Activated CD4-positive, alpha-beta memory T cell treated with anti-CD3 and anti-CD28 coated beads for 36 hours (primary cell): ENCODE results near the gene COL6A2. TPM values are rescaled to one million over a fixed set of nuclear protein-coding genes. Genes with fewer than 3 reads are reported as not detected.
"Not testable (repeated sequence)": the region's sequence is repeated elsewhere in the genome, so short reads cannot be mapped to it uniquely, and the experiment has no call there.

ENCODE experiments used
- CTCF ChIA-PET: fragments of 350-600 bp; sonication (Branson Sonifier 250); formaldehyde crosslinking; loops from one replicate; lab custom pipeline; 2021; ENCODE audit warnings: antibody characterized with exemption, inconsistent platforms; lab: Charles Lee
- POLR2A ChIA-PET: fragments of 350-600 bp; sonication (Branson Sonifier 250); formaldehyde crosslinking; loops from one replicate; lab custom pipeline; 2021; ENCODE audit warnings: antibody characterized with exemption; lab: Charles Lee
- DNase-seq: peaks from one replicate; pipeline ENCODE4 v3.0.0-alpha.2; 2020
- H3K27ac Mint-ChIP-seq: one replicate; pipeline ENCODE4 v1.8.0; 2021; ENCODE audit warnings: mixed read lengths
- H3K27me3 Mint-ChIP-seq: one replicate; pipeline ENCODE4 v1.8.0; 2021; ENCODE audit warnings: mixed read lengths
- H3K36me3 Mint-ChIP-seq: one replicate; pipeline ENCODE4 v1.8.0; 2021; ENCODE audit warnings: mixed read lengths
- H3K4me1 Mint-ChIP-seq: one replicate; pipeline ENCODE4 v1.8.0; 2021; ENCODE audit warnings: low read depth, mixed read lengths
- H3K4me3 Mint-ChIP-seq: one replicate; pipeline ENCODE4 v1.8.0; 2021; ENCODE audit warnings: mild to moderate bottlenecking, mixed read lengths
- H3K9me3 Mint-ChIP-seq: one replicate; pipeline ENCODE4 v1.8.0; 2021; ENCODE audit warnings: mixed read lengths
- intact Hi-C: fragments of 100-400 bp; cut with micrococcal nuclease; formaldehyde crosslinking; loops from one replicate; pipeline ENCODE4 v1.15.1; 2023
- total RNA-seq, 2 experiments: library from RNA; stranded (reverse); gene quantifications; one replicate each; pipeline ENCODE4 v1.2.3, GENCODE V29; 2021

Gene COL6A2
- total RNA-seq, 2 experiments from 2014 or later = 4.3 to 4.8 TPM

DNA sequence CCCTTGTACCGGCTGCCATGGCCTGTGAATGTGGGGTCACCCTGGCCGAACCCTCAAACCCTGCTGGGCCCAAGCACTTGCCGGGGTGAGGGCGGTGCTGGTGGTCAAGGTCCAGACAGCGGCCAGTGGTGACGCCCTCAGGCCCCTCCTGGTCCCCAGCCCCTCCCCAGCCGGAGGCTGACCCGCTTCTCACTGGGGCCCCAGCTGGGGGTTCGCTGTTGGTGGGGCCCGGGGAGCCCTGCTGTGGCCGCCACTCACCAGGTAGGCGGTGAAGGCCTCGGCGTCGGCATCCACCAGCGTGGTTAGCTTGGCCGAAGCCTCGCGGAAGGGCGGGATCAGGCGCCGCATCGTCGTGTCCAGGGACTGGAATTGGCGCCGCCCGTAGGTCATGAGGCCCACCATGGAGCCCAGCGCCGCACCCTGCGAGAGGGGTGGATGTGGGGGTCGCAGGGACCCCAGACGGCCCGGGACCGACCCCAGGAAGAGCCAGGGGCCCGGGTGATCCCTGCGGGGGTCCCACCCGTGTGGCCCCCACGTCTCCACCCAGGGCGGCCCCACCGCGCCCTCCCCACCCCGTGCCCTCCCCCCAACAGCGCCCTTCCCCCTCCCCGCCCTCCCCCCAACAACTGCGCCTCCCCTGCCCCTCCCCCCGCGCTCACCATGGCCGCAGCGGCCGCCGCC is 47.4 kb downstream of the COL6A2 start:
- Mint-ChIP-seq H3K27ac (no peak overlapping the region), H3K4me1 (peaks cover 11% of the 10 kb centered on the region), H3K9me3 (peaks cover 5% of the 10 kb centered on the region), H3K27me3 (no peaks in the 10 kb centered on the region), H3K36me3 (no peaks in the 10 kb centered on the region), H3K4me3 (no peak overlapping the region)
- CTCF ChIA-PET = no interaction called here
- DNase-seq = no peak
- intact Hi-C loops = loop anchor here (2.0 kb wide), 1 partner anchor 84 kb away; the partner anchor contains the start of gene LSS
- POLR2A ChIA-PET = no interaction called here

GRCh38 chr21:46145840-46146691 is 48.2 kb downstream of the COL6A2 start:
- intact Hi-C loops = loop anchor here (2.0 kb wide), 1 partner anchor 83 kb away; the partner anchor contains the start of gene LSS
- DNase-seq = no peak
- ChIA-PET CTCF (no interaction called here), POLR2A (no interaction called here)
- Mint-ChIP-seq H3K9me3 (peaks cover 5% of the 10 kb centered on the region), H3K4me1 (peaks cover 11% of the 10 kb centered on the region), H3K36me3 (no peaks in the 10 kb centered on the region), H3K4me3 (no peak overlapping the region), H3K27me3 (no peaks in the 10 kb centered on the region), H3K27ac (no peak overlapping the region)

DNA sequence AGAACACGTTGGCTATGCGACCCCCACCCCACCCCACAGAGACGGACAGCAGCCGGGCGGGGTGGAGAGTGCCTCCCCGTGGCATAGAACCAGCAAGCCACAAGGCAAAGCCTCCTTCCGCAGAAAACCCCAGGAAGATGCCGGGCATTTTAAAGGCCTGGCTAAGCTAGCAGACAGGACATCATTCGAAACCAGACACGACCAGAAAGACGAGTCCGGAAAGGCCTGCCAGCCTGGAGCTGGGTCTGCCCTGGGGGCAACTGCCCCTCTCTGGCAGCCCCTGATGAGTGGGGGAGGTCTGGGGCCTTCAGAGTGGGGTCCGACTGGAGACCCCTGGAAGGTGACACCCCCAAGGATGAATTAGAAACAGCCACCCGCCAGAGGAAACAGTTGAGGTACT is 48.9 kb downstream of the COL6A2 start:
- intact Hi-C loops = no loop called here
- no peak overlapping the region for H3K27ac Mint-ChIP-seq
- ChIA-PET CTCF (no interaction called here), POLR2A (no interaction called here)
- H3K36me3 Mint-ChIP-seq = no peaks in the 10 kb centered on the region
- no peak overlapping the region for H3K4me3 Mint-ChIP-seq
- DNase-seq = no peak
- peaks cover 5% of the 10 kb centered on the region for H3K9me3 Mint-ChIP-seq
- no peaks in the 10 kb centered on the region for H3K27me3 Mint-ChIP-seq
- H3K4me1 Mint-ChIP-seq = peaks cover 11% of the 10 kb centered on the region

DNA sequence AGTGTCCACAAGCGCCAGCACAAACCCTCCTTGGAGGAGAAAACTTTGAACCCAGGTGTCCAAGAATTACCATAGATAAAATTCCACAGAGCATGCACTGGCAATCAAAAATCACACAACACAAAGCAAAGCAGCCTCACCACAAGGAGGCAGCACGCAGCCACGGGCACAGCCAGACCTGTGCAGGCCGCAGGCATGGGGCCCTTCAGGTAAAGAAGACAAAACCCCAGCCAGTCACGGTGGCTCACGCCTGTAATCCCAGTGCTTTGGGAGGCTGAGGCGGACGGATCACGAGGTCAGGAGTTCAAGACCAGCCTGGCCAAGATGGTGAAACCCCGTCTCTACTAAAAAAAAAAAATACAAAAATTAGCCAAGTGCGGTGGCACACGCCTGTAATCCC is 49.5 kb downstream of the COL6A2 start:
- intact Hi-C loops = not testable (repeated sequence)

GRCh38 chr21:46148106-46148505 is 50.2 kb downstream of the COL6A2 start:
- POLR2A ChIA-PET = no interaction called here

More for the DNA sequence above, 49.5 kb downstream of the COL6A2 start:
- H3K9me3 Mint-ChIP-seq, CTCF ChIA-PET, POLR2A ChIA-PET, H3K4me3 Mint-ChIP-seq, H3K36me3 Mint-ChIP-seq, H3K27ac Mint-ChIP-seq, H3K27me3 Mint-ChIP-seq: not testable (repeated sequence)
- peaks cover 11% of the 10 kb centered on the region for H3K4me1 Mint-ChIP-seq
- DNase-seq = peak; percentile 73

GRCh38 chr21:46149205-46149901 is 51.4 kb downstream of the COL6A2 start:
- Mint-ChIP-seq H3K9me3 (no peaks in the 10 kb centered on the region), H3K27me3 (no peaks in the 10 kb centered on the region), H3K36me3 (no peaks in the 10 kb centered on the region), H3K4me3 (no peak overlapping the region), H3K27ac (no peak overlapping the region), H3K4me1 (peaks cover 4% of the 10 kb centered on the region)
- POLR2A ChIA-PET = no interaction called here
- no peak for DNase-seq
- CTCF ChIA-PET = interaction anchor here (0.6 kb wide), 1 partner anchor 15 kb away, joined by 3 read pairs; no protein-coding TSS in a partner anchor
- intact Hi-C loops = no loop called here

More at GRCh38 chr21:46148106-46148505, 50.2 kb downstream of the COL6A2 start:
- CTCF ChIA-PET = no interaction called here
- Mint-ChIP-seq H3K36me3 (no peaks in the 10 kb centered on the region), H3K27ac (no peak overlapping the region), H3K4me3 (no peak overlapping the region), H3K4me1 (peaks cover 11% of the 10 kb centered on the region), H3K9me3 (no peaks in the 10 kb centered on the region), H3K27me3 (no peaks in the 10 kb centered on the region)
- intact Hi-C loops = no loop called here
- DNase-seq = no peak

DNA sequence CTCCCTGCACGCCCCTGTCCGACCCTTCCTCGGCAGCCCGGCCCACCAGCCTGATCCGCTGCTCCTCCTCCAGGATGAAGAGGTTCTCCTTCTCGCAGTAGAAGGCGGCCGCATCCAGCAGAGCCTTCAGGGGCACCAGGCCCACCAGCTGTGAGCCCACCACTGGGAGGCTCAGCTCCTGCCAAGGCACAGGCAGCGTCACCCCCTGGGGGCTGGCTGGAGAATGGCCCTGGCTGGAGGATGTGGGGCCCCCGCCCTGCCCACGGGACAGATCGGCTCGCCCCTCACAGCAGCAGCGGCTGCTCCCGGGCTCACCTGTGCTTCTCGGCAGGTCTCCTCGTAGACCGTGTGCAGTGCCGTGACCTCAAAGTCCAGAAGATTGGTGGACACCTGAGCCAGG is 52.2 kb downstream of the COL6A2 start:
- ChIA-PET POLR2A (no interaction called here), CTCF (no interaction called here)
- Mint-ChIP-seq H3K4me3 (no peak overlapping the region), H3K36me3 (no peaks in the 10 kb centered on the region), H3K9me3 (no peaks in the 10 kb centered on the region), H3K4me1 (no peaks in the 10 kb centered on the region), H3K27ac (no peak overlapping the region), H3K27me3 (no peaks in the 10 kb centered on the region)
- intact Hi-C loops = no loop called here
- no peak for DNase-seq

- no peaks in the 10 kb centered on the region for H3K9me3 Mint-ChIP-seq
- H3K36me3 Mint-ChIP-seq = no peaks in the 10 kb centered on the region
- intact Hi-C loops = no loop called here
- H3K4me1 Mint-ChIP-seq = no peaks in the 10 kb centered on the region
- CTCF ChIA-PET = no interaction called here
- no peaks in the 10 kb centered on the region for H3K27me3 Mint-ChIP-seq
- H3K27ac Mint-ChIP-seq = no peak overlapping the region
- no peak overlapping the region for H3K4me3 Mint-ChIP-seq
- DNase-seq = peak; percentile 5
- POLR2A ChIA-PET = no interaction called here
Measured at GRCh38 chr21:46150491-46151121, 52.7 kb downstream of the COL6A2 start.

GRCh38 chr21:46151261-46151988 is 53.5 kb downstream of the COL6A2 start:
- ChIA-PET POLR2A (no interaction called here), CTCF (no interaction called here)
- Mint-ChIP-seq H3K9me3 (no peaks in the 10 kb centered on the region), H3K27ac (no peak overlapping the region), H3K4me3 (no peak overlapping the region), H3K27me3 (no peaks in the 10 kb centered on the region), H3K4me1 (no peaks in the 10 kb centered on the region), H3K36me3 (no peaks in the 10 kb centered on the region)
- DNase-seq = peak; percentile 6
- intact Hi-C loops = no loop called here

GRCh38 chr21:46151989-46152926 is 54.3 kb downstream of the COL6A2 start:
- POLR2A ChIA-PET = no interaction called here
- Mint-ChIP-seq H3K4me3 (no peak overlapping the region), H3K4me1 (no peaks in the 10 kb centered on the region), H3K27ac (no peak overlapping the region), H3K36me3 (no peaks in the 10 kb centered on the region), H3K9me3 (no peaks in the 10 kb centered on the region), H3K27me3 (no peaks in the 10 kb centered on the region)
- intact Hi-C loops = no loop called here
- CTCF ChIA-PET = interaction anchor here (0.6 to 2.8 kb wide), 9 partner anchors 8 to 1608 kb away, joined by 3 to 20 read pairs (median 3); no protein-coding TSS in a partner anchor
- DNase-seq = no peak

- POLR2A ChIA-PET = no interaction called here
- H3K27me3 Mint-ChIP-seq = no peaks in the 10 kb centered on the region
- H3K4me3 Mint-ChIP-seq = no peak overlapping the region
Measured at GRCh38 chr21:46152927-46153246, 55.0 kb downstream of the COL6A2 start.

More at GRCh38 chr21:46152927-46153246, 55.0 kb downstream of the COL6A2 start:
- DNase-seq = no peak
- H3K4me1 Mint-ChIP-seq = no peaks in the 10 kb centered on the region
- no peaks in the 10 kb centered on the region for H3K9me3 Mint-ChIP-seq
- H3K27ac Mint-ChIP-seq = no peak overlapping the region
- H3K36me3 Mint-ChIP-seq = no peaks in the 10 kb centered on the region
- CTCF ChIA-PET = interaction anchor here (0.6 to 2.8 kb wide), 10 partner anchors 9 to 1608 kb away, joined by 3 to 20 read pairs (median 3); no protein-coding TSS in a partner anchor
- intact Hi-C loops = no loop called here
